ENCODE measurements around the gene ZNF283. TPM values are rescaled to one million over a fixed set of nuclear protein-coding genes. Genes with fewer than 3 reads are reported as not detected.

Gene ZNF283
- polyA plus RNA-seq, 3 donors, result 0.80 to 2.5 (median 2.0) TPM

GRCh38 chr19:43783636-43784035 lies 43.5 kb upstream of the ZNF283 start:
- Mint-ChIP-seq H3K36me3 (no peaks in the 10 kb centered on the region), H3K27me3 (ENCODE audit: low read depth in 3 of 3) (no peaks in the 10 kb centered on the region), H3K27ac (peak overlapping the region in 4 of 7 donors; percentile 30 to 95 (median 68)), H3K9me3 (peaks cover 0 to 3% (median 0%) of the 10 kb centered on the region in 7 donors), H3K4me1 (peaks cover 59% of the 10 kb centered on the region), H3K4me3 (no peak overlapping the region)
- no peak overlapping the region for H3K4me3 ChIP-seq (replicated peaks in 1 of 3; ENCODE audit: low read depth in 2 of 3, low read length in 3 of 3)
- H3K9me3 ChIP-seq (replicated peaks in 1 of 2; ENCODE audit: control insufficient read depth in 1 of 2, insufficient read depth in 1 of 2, low read length in 2 of 2), result no peaks in the 10 kb centered on the region
- 93% methylated on average over 8 of the region's 8 CpGs for WGBS (ENCODE audit: insufficient coverage)
- no peaks in the 10 kb centered on the region for H3K36me3 ChIP-seq (replicated peaks in 1 of 2; ENCODE audit: control insufficient read depth in 1 of 2, insufficient read depth in 2 of 2, low read length in 2 of 2)
- H2AFZ ChIP-seq (ENCODE audit: insufficient read depth, low read depth, low read length, poor library complexity, severe bottlenecking), result no peak overlapping the region
- intact Hi-C loops (cut with micrococcal nuclease), result loop anchor here (2.0 to 10.0 kb wide), 4 partner anchors 15 to 119 kb away; no protein-coding TSS in a partner anchor
- H3K27me3 ChIP-seq (ENCODE audit: control insufficient read depth in 2 of 2, insufficient read depth in 2 of 2, low read length in 2 of 2), result no peaks in the 10 kb centered on the region
- no peak for DNase-seq
- TF ChIP-seq CTCF (IDR thresholded peaks at IDR 0.05), result no peak
- no peak overlapping the region for H3K9ac ChIP-seq (ENCODE audit: insufficient read depth, low read length, poor library complexity, severe bottlenecking)
- H3K27ac ChIP-seq (ENCODE audit: low read depth in 1 of 2, low read length in 2 of 2), result peak overlapping the region in 1 of 2 donors; percentile 83
- H4K20me1 ChIP-seq (ENCODE audit: insufficient read depth, low read length), result no peaks in the 10 kb centered on the region
- no peak overlapping the region for H3K4me2 ChIP-seq (replicated peaks; ENCODE audit: extremely low read depth, low read length, poor library complexity, severe bottlenecking)
- peaks cover 42 to 60% of the 10 kb centered on the region in 2 donors for H3K4me1 ChIP-seq (ENCODE audit: control insufficient read depth in 1 of 2, insufficient read depth in 2 of 2, low read length in 2 of 2)
- peaks cover 37% of the 10 kb centered on the region for H3K79me2 ChIP-seq (ENCODE audit: insufficient read depth, low read length)

DNA sequence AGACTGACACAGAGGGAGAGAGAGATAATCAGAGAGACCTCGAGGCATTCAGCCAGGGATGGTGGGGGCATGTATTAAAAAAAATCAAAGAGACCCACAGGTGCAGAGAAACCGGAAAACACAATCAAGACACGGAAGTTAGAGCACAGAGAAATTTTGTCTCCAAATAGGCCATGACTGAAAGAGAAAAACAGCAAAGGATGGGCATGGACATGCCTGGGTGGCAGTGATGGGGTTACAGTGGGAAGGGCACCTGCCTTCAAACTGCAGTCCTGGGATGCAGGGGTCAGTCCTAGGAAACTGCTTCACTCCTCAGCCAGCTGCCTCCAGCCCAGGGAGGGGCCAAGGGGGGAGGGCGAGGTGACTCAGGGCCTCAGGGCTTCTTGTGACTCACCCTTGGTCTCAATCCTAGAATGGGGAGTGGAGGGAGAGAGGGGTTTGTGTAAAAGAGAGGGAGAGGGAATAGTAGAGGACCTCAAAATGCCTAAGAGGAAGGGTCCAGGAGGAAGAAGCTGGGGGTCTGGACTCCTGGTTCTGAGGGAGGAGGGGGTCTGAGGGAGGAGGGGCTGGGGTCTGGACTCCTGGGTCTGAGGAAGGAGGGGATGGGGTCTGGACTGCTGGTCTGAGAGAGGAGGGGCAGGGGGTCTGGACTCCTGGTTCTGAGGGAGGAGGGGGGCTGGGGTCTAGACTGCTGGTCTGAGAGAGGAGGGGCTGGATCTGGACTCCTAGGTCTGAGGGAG lies 42.7 kb upstream of the ZNF283 start:
- Mint-ChIP-seq H3K36me3 (no peaks in the 10 kb centered on the region), H3K27ac (peak overlapping the region; percentile 30 to 95 (median 77)), H3K4me1 (peaks cover 51% of the 10 kb centered on the region), H3K4me3 (peak overlapping the region; percentile 27 to 82), H3K27me3 (ENCODE audit: low read depth in 3 of 3) (peaks cover 0 to 3% (median 0%) of the 10 kb centered on the region in 3 donors), H3K9me3 (peaks cover 0 to 2% (median 0%) of the 10 kb centered on the region in 7 donors)
- Histone ChIP-seq H4K20me1 (ENCODE audit: insufficient read depth, low read length) (no peaks in the 10 kb centered on the region), H3K4me1 (ENCODE audit: control insufficient read depth in 1 of 2, insufficient read depth in 2 of 2, low read length in 2 of 2) (peaks cover 35 to 52% of the 10 kb centered on the region in 2 donors), H3K27me3 (ENCODE audit: control insufficient read depth in 2 of 2, insufficient read depth in 2 of 2, low read length in 2 of 2) (no peaks in the 10 kb centered on the region), H3K27ac (ENCODE audit: low read depth in 1 of 2, low read length in 2 of 2) (peak overlapping the region; percentile 14 to 83), H3K36me3 (replicated peaks in 1 of 2; ENCODE audit: control insufficient read depth in 1 of 2, insufficient read depth in 2 of 2, low read length in 2 of 2) (no peaks in the 10 kb centered on the region), H3K9me3 (replicated peaks in 1 of 2; ENCODE audit: control insufficient read depth in 1 of 2, insufficient read depth in 1 of 2, low read length in 2 of 2) (no peaks in the 10 kb centered on the region), H3K4me3 (replicated peaks in 1 of 3; ENCODE audit: low read depth in 2 of 3, low read length in 3 of 3) (peak overlapping the region in 1 of 3 experiments; percentile 55), H2AFZ (ENCODE audit: insufficient read depth, low read depth, low read length, poor library complexity, severe bottlenecking) (peak overlapping the region; percentile 76), H3K79me2 (ENCODE audit: insufficient read depth, low read length) (peaks cover 29% of the 10 kb centered on the region), H3K9ac (ENCODE audit: insufficient read depth, low read length, poor library complexity, severe bottlenecking) (peak overlapping the region; percentile 54), H3K4me2 (replicated peaks; ENCODE audit: extremely low read depth, low read length, poor library complexity, severe bottlenecking) (peak overlapping the region; percentile 67)
- intact Hi-C loops (cut with micrococcal nuclease), result loop anchor here (2.0 to 10.0 kb wide), 4 partner anchors 16 to 120 kb away; no protein-coding TSS in a partner anchor
- DNase-seq, result peak; percentile 79 to 91 (median 82)
- no peak for TF ChIP-seq CTCF (IDR thresholded peaks at IDR 0.05)
- WGBS (ENCODE audit: insufficient coverage), result 67% methylated on average over 4 of the region's 4 CpGs
